Neutrophil (primary cell): Measurements from ENCODE around the gene ANTXRL.
"Not testable (repeated sequence)": the region's sequence is repeated elsewhere in the genome, so short reads cannot be mapped to it uniquely, and the experiment has no call there.

Source experiments
- H3K27ac ChIP-seq: fragments of 200-600 bp; sonication (generic); 2 replicates; pipeline ENCODE4 v1.5.1; 2016; ENCODE audit warnings: mild to moderate bottlenecking, moderate library complexity
- H3K27me3 ChIP-seq: fragments of 200-600 bp; sonication (generic); 2 replicates; pipeline ENCODE4 v1.6.0; 2016; ENCODE audit warnings: mild to moderate bottlenecking
- H3K36me3 ChIP-seq: fragments of 200-600 bp; sonication (generic); 2 replicates; pipeline ENCODE4 v1.5.1; 2017
- H3K4me1 ChIP-seq, 2 experiments: fragments of 200-600 bp in 1 of 2; sonication (generic) in 1 of 2; 1 replicate in 1 of 2; 2 replicates in 1 of 2; pipeline versions ENCODE4 v1.5.1 to v1.6.1; 2013 to 2016; ENCODE audit warnings: low read depth in 1 of 2, low read length in 1 of 2, mild to moderate bottlenecking in 1 of 2, moderate library complexity in 1 of 2; ENCODE audit not compliant: control insufficient read depth in 1 of 2, insufficient read depth in 1 of 2
- H3K4me3 ChIP-seq, 2 experiments: fragments of 200-600 bp in 1 of 2; sonication (generic) in 1 of 2; 1 replicate in 1 of 2; 2 replicates in 1 of 2; pipeline ENCODE4 v1.5.1; 2013 to 2016; ENCODE audit warnings: low read depth in 1 of 2, low read length in 1 of 2, mild to moderate bottlenecking in 1 of 2, moderate library complexity in 1 of 2
- H3K9me3 ChIP-seq: fragments of 200-600 bp; sonication (generic); 2 replicates; pipeline ENCODE4 v1.5.1; 2016
- CTCF ChIP-seq: fragments of 200-600 bp; sonication (generic); IDR thresholded peaks from 2 replicates; pipeline ENCODE4 v1.5.1; 2016; ENCODE audit warnings: antibody characterized with exemption

Gene ANTXRL

GRCh38 chr10:46309511-46310142 is 22.8 kb downstream of the ANTXRL start:
- H3K27ac ChIP-seq = peak overlapping the region; percentile 61
- no peak overlapping the region for H3K4me3 ChIP-seq
- TF ChIP-seq CTCF = no peak
- H3K9me3 ChIP-seq = no peaks in the 10 kb centered on the region
- H3K4me1 ChIP-seq = peaks cover 64 to 76% of the 10 kb centered on the region in 2 experiments
- H3K27me3 ChIP-seq = no peaks in the 10 kb centered on the region
- no peaks in the 10 kb centered on the region for H3K36me3 ChIP-seq

DNA sequence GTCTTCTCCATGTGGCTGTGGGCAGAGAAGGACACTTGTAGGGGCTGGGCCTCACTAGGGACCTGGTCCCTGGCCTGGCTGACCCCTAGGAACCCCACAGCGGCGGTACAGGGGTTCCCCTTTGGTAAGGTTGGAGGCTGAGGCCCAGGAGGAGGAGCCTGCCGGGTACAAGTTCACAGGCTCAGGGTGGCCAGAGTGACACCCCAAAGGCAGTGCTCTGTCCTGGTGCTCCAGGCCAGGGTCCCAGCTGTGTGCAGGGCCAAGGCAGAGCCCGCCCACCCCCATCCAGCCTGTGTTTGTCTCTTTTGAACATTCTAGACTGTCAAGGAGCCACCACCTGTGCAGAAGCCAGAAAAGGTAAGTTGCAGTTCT is 23.3 kb downstream of the ANTXRL start:
- no peaks in the 10 kb centered on the region for H3K9me3 ChIP-seq
- peaks cover 63 to 76% of the 10 kb centered on the region in 2 experiments for H3K4me1 ChIP-seq
- no peaks in the 10 kb centered on the region for H3K36me3 ChIP-seq
- no peak for TF ChIP-seq CTCF
- no peaks in the 10 kb centered on the region for H3K27me3 ChIP-seq
- H3K4me3 ChIP-seq = no peak overlapping the region
- peak overlapping the region; percentile 61 for H3K27ac ChIP-seq

GRCh38 chr10:46310851-46311250 is 24.1 kb downstream of the ANTXRL start:
- Histone ChIP-seq H3K27ac (no peak overlapping the region), H3K4me1 (peaks cover 63 to 76% of the 10 kb centered on the region in 2 experiments), H3K27me3 (no peaks in the 10 kb centered on the region), H3K4me3 (no peak overlapping the region), H3K36me3 (no peaks in the 10 kb centered on the region), H3K9me3 (no peaks in the 10 kb centered on the region)
- no peak for TF ChIP-seq CTCF

- H3K27ac ChIP-seq = no peak overlapping the region
- H3K27me3 ChIP-seq = no peaks in the 10 kb centered on the region
- H3K36me3 ChIP-seq = no peaks in the 10 kb centered on the region
- peaks cover 62 to 76% of the 10 kb centered on the region in 2 experiments for H3K4me1 ChIP-seq
- no peak for TF ChIP-seq CTCF
- no peaks in the 10 kb centered on the region for H3K9me3 ChIP-seq
- H3K4me3 ChIP-seq = no peak overlapping the region
These were observed 24.7 kb downstream of the ANTXRL start for GRCh38 chr10:46311501-46311951.

GRCh38 chr10:46311961-46312431 is 25.2 kb downstream of the ANTXRL start:
- H3K27ac ChIP-seq = not testable (repeated sequence)

GRCh38 chr10:46312953-46313352 is 26.2 kb downstream of the ANTXRL start:
- Histone ChIP-seq H3K27me3 (no peaks in the 10 kb centered on the region), H3K36me3 (no peaks in the 10 kb centered on the region), H3K4me3 (no peak overlapping the region), H3K4me1 (peaks cover 60 to 75% of the 10 kb centered on the region in 2 experiments), H3K27ac (no peak overlapping the region), H3K9me3 (no peaks in the 10 kb centered on the region)
- no peak for TF ChIP-seq CTCF

More at GRCh38 chr10:46311961-46312431, 25.2 kb downstream of the ANTXRL start:
- not testable (repeated sequence) for H3K4me3 ChIP-seq, H3K27me3 ChIP-seq, H3K9me3 ChIP-seq, H3K36me3 ChIP-seq
- H3K4me1 ChIP-seq = peaks cover 61 to 75% of the 10 kb centered on the region in 2 experiments
